ENCODE measurements around the gene MRM2.

The MRM2 gene

GRCh38 chr7:2257651-2258050 is 15.6 kb upstream of the MRM2 start:
- Histone ChIP-seq H3K36me3 (peaks cover 11% of the 10 kb centered on the region), H3K27me3 (no peaks in the 10 kb centered on the region), H3K4me3 (ENCODE audit: low read depth in 1 of 2, low read length in 1 of 2) (no peak overlapping the region), H3K9me3 (no peaks in the 10 kb centered on the region), H3K4me1 (ENCODE audit: control insufficient read depth in 1 of 2, insufficient read depth in 1 of 2, low read depth in 1 of 2, low read length in 1 of 2) (peaks cover 11 to 15% of the 10 kb centered on the region in 2 experiments), H3K27ac (no peak overlapping the region)
- no peak for TF ChIP-seq CTCF (IDR thresholded peaks at IDR 0.05)

- H3K9me3 ChIP-seq = no peaks in the 10 kb centered on the region
- H3K4me1 ChIP-seq (ENCODE audit: control insufficient read depth in 1 of 2, insufficient read depth in 1 of 2, low read depth in 1 of 2, low read length in 1 of 2) = peaks cover 9 to 12% of the 10 kb centered on the region in 2 experiments
- TF ChIP-seq CTCF (IDR thresholded peaks at IDR 0.05) = no peak
- H3K27ac ChIP-seq = no peak overlapping the region
- peaks cover 11% of the 10 kb centered on the region for H3K36me3 ChIP-seq
- no peak overlapping the region for H3K4me3 ChIP-seq (ENCODE audit: low read depth in 1 of 2, low read length in 1 of 2)
- no peaks in the 10 kb centered on the region for H3K27me3 ChIP-seq
Observed at GRCh38 chr7:2257046-2257551, 15.1 kb upstream of the MRM2 start.

GRCh38 chr7:2256306-2257045 is 14.5 kb upstream of the MRM2 start:
- Histone ChIP-seq H3K4me3 (ENCODE audit: low read depth in 1 of 2, low read length in 1 of 2) (no peak overlapping the region), H3K4me1 (ENCODE audit: control insufficient read depth in 1 of 2, insufficient read depth in 1 of 2, low read depth in 1 of 2, low read length in 1 of 2) (peaks cover 3 to 8% of the 10 kb centered on the region in 2 experiments), H3K9me3 (no peaks in the 10 kb centered on the region), H3K36me3 (peaks cover 11% of the 10 kb centered on the region), H3K27ac (no peak overlapping the region), H3K27me3 (no peaks in the 10 kb centered on the region)
- TF ChIP-seq CTCF (IDR thresholded peaks at IDR 0.05) = no peak

- Histone ChIP-seq H3K27me3 (no peaks in the 10 kb centered on the region), H3K9me3 (no peaks in the 10 kb centered on the region), H3K4me1 (ENCODE audit: control insufficient read depth in 1 of 2, insufficient read depth in 1 of 2, low read depth in 1 of 2, low read length in 1 of 2) (no peaks in the 10 kb centered on the region), H3K36me3 (peaks cover 11% of the 10 kb centered on the region), H3K4me3 (ENCODE audit: low read depth in 1 of 2, low read length in 1 of 2) (no peak overlapping the region), H3K27ac (no peak overlapping the region)
- no peak for TF ChIP-seq CTCF (IDR thresholded peaks at IDR 0.05)
Observed at GRCh38 chr7:2255145-2256139, 13.4 kb upstream of the MRM2 start.

GRCh38 chr7:2254429-2255144 is 12.6 kb upstream of the MRM2 start:
- H3K36me3 ChIP-seq = peaks cover 11% of the 10 kb centered on the region
- H3K27me3 ChIP-seq = no peaks in the 10 kb centered on the region
- H3K27ac ChIP-seq = no peak overlapping the region
- no peak for TF ChIP-seq CTCF (IDR thresholded peaks at IDR 0.05)
- H3K4me3 ChIP-seq (ENCODE audit: low read depth in 1 of 2, low read length in 1 of 2) = no peak overlapping the region
- H3K9me3 ChIP-seq = no peaks in the 10 kb centered on the region
- peaks cover 2 to 4% of the 10 kb centered on the region in 2 experiments for H3K4me1 ChIP-seq (ENCODE audit: control insufficient read depth in 1 of 2, insufficient read depth in 1 of 2, low read depth in 1 of 2, low read length in 1 of 2)
